Measurements from ENCODE around the gene C1QC.
"Not testable (repeated sequence)": the region's sequence is repeated elsewhere in the genome, so short reads cannot be mapped to it uniquely, and the experiment has no call there.

Gene C1QC

GRCh38 chr1:22671999-22672398 lies 28.6 kb downstream of the C1QC start:
- H3K9me2 ChIP-seq (replicated peaks; ENCODE audit: control insufficient read depth, low read length): no peaks in the 10 kb centered on the region
- no peaks in the 10 kb centered on the region for H3K9me3 ChIP-seq (ENCODE audit: control insufficient read depth, insufficient read depth, low read length)
- no peaks in the 10 kb centered on the region for H3F3A ChIP-seq (ENCODE audit: control insufficient read depth, insufficient read depth)
- H3K27me3 ChIP-seq (ENCODE audit: control insufficient read depth, low read length): peaks cover 5% of the 10 kb centered on the region
- H3K4me1 ChIP-seq (ENCODE audit: control insufficient read depth, low read length): no peaks in the 10 kb centered on the region
- no peaks in the 10 kb centered on the region for H3K79me2 ChIP-seq (ENCODE audit: control insufficient read depth, low read length)
- H3K4me3 ChIP-seq (ENCODE audit: low read length): no peak overlapping the region
- H3K4me2 ChIP-seq (ENCODE audit: low read length): no peak overlapping the region
- no peaks in the 10 kb centered on the region for H3K36me3 ChIP-seq (ENCODE audit: control insufficient read depth, low read length)
- no peak overlapping the region for H3K27ac ChIP-seq (ENCODE audit: low read depth, low read length)
- TF ChIP-seq CTCF (IDR thresholded peaks at IDR 0.05; ENCODE audit: low read depth, low read length, poor library complexity, severe bottlenecking) (no peak), EZH2phosphoT487 (IDR thresholded peaks at IDR 0.05; ENCODE audit: borderline replicate concordance, low read length) (no peak)
- no peaks in the 10 kb centered on the region; the same call in 1 of the 2 replicates for H4K20me1 ChIP-seq (ENCODE audit: control insufficient read depth, insufficient read depth, low read depth, low read length)

GRCh38 chr1:22673486-22674409 lies 30.3 kb downstream of the C1QC start:
- Histone ChIP-seq H3K4me1 (ENCODE audit: control insufficient read depth, low read length) (no peaks in the 10 kb centered on the region), H3K9me2 (replicated peaks; ENCODE audit: control insufficient read depth, low read length) (no peaks in the 10 kb centered on the region), H3F3A (ENCODE audit: control insufficient read depth, insufficient read depth) (no peaks in the 10 kb centered on the region), H3K79me2 (ENCODE audit: control insufficient read depth, low read length) (no peaks in the 10 kb centered on the region), H3K27me3 (ENCODE audit: control insufficient read depth, low read length) (peaks cover 5% of the 10 kb centered on the region), H4K20me1 (ENCODE audit: control insufficient read depth, insufficient read depth, low read depth, low read length) (no peaks in the 10 kb centered on the region; the same call in 1 of the 2 replicates), H3K27ac (ENCODE audit: low read depth, low read length) (no peak overlapping the region), H3K36me3 (ENCODE audit: control insufficient read depth, low read length) (no peaks in the 10 kb centered on the region), H3K9me3 (ENCODE audit: control insufficient read depth, insufficient read depth, low read length) (peaks cover 5% of the 10 kb centered on the region; the same call in 1 of the 2 replicates), H3K4me2 (ENCODE audit: low read length) (no peak overlapping the region), H3K4me3 (ENCODE audit: low read length) (no peak overlapping the region)
- TF ChIP-seq CTCF (IDR thresholded peaks at IDR 0.05; ENCODE audit: low read depth, low read length, poor library complexity, severe bottlenecking) (peak; percentile 73), EZH2phosphoT487 (IDR thresholded peaks at IDR 0.05; ENCODE audit: borderline replicate concordance, low read length) (no peak)

GRCh38 chr1:22674410-22674749 lies 30.9 kb downstream of the C1QC start:
- no peak overlapping the region for H3K27ac ChIP-seq (ENCODE audit: low read depth, low read length)
- H3K36me3 ChIP-seq (ENCODE audit: control insufficient read depth, low read length): no peaks in the 10 kb centered on the region
- H3K9me3 ChIP-seq (ENCODE audit: control insufficient read depth, insufficient read depth, low read length): peaks cover 9% of the 10 kb centered on the region; the same call in 1 of the 2 replicates
- no peaks in the 10 kb centered on the region for H3K9me2 ChIP-seq (replicated peaks; ENCODE audit: control insufficient read depth, low read length)
- H4K20me1 ChIP-seq (ENCODE audit: control insufficient read depth, insufficient read depth, low read depth, low read length): no peaks in the 10 kb centered on the region; the same call in 1 of the 2 replicates
- H3F3A ChIP-seq (ENCODE audit: control insufficient read depth, insufficient read depth): no peaks in the 10 kb centered on the region
- peak; percentile 9 for TF ChIP-seq CTCF (IDR thresholded peaks at IDR 0.05; ENCODE audit: low read depth, low read length, poor library complexity, severe bottlenecking)
- no peak for TF ChIP-seq EZH2phosphoT487 (IDR thresholded peaks at IDR 0.05; ENCODE audit: borderline replicate concordance, low read length)
- H3K4me3 ChIP-seq (ENCODE audit: low read length): no peak overlapping the region
- H3K79me2 ChIP-seq (ENCODE audit: control insufficient read depth, low read length): no peaks in the 10 kb centered on the region
- H3K27me3 ChIP-seq (ENCODE audit: control insufficient read depth, low read length): peaks cover 5% of the 10 kb centered on the region
- H3K4me1 ChIP-seq (ENCODE audit: control insufficient read depth, low read length): no peaks in the 10 kb centered on the region
- no peak overlapping the region for H3K4me2 ChIP-seq (ENCODE audit: low read length)

- not testable (repeated sequence) for H3K4me3 ChIP-seq (ENCODE audit: low read length); H3K9me3 ChIP-seq (ENCODE audit: control insufficient read depth, insufficient read depth, low read length); H4K20me1 ChIP-seq (ENCODE audit: control insufficient read depth, insufficient read depth, low read depth, low read length); H3K79me2 ChIP-seq (ENCODE audit: control insufficient read depth, low read length); H3K9me2 ChIP-seq (replicated peaks; ENCODE audit: control insufficient read depth, low read length); H3K36me3 ChIP-seq (ENCODE audit: control insufficient read depth, low read length); H3K27me3 ChIP-seq (ENCODE audit: control insufficient read depth, low read length); H3K4me2 ChIP-seq (ENCODE audit: low read length); H3F3A ChIP-seq (ENCODE audit: control insufficient read depth, insufficient read depth); H3K4me1 ChIP-seq (ENCODE audit: control insufficient read depth, low read length); H3K27ac ChIP-seq (ENCODE audit: low read depth, low read length)
Observed at GRCh38 chr1:22676151-22676550, 32.7 kb downstream of the C1QC start.
